ENCODE results near the gene JAK1.
"Not testable (repeated sequence)": the region's sequence is repeated elsewhere in the genome, so short reads cannot be mapped to it uniquely, and the experiment has no call there.

Gene JAK1

DNA sequence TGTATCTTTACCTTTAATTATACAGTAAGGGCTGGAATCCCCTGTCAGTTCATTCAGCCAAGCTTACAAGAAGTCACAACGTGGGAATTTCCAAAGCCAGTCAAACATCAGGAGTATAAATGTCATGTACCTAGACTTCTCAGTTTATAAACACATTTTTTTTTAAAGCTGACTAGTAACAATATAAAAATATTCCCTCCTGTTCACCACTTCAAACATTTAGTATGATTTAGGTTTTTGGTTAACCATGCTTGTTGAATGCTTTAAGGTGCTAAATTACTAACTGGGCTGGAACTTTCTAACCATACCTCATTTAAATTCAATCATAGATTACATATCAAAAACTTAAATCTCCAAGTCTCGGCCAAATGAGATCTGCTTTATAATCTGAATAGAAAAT, 44.0 kb downstream of the JAK1 start:
- no peak for DNase-seq (ENCODE audit: low read depth in 3 of 3)

GRCh38 chr1:64921771-64922170, 44.6 kb downstream of the JAK1 start:
- no peak for DNase-seq (ENCODE audit: low read depth in 3 of 3)

GRCh38 chr1:64920941-64921589, 45.3 kb downstream of the JAK1 start:
- no peak for DNase-seq (ENCODE audit: low read depth in 3 of 3)

DNA sequence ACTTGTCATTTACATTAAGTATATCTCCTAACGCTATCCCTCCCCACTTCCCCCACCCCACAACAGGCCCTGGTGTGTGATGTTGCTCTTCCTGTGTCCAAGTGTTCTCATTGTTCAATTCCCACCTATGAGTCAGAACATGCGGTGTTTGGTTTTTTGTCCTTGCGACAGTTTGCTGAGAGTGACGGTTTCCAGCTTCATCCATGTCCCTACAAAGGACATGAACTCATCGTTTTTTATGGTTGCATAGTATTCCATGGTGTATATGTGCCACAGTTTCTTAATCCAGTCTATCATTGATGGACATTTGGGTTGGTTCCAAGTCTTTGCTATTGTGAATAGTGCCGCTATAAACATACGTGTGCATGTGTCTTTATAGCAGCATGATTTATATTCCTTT, 47.2 kb downstream of the JAK1 start:
- DNase-seq (ENCODE audit: low read depth in 3 of 3): not testable (repeated sequence)

GRCh38 chr1:64917907-64918306, 48.4 kb downstream of the JAK1 start:
- DNase-seq (ENCODE audit: low read depth in 3 of 3): no peak

DNA sequence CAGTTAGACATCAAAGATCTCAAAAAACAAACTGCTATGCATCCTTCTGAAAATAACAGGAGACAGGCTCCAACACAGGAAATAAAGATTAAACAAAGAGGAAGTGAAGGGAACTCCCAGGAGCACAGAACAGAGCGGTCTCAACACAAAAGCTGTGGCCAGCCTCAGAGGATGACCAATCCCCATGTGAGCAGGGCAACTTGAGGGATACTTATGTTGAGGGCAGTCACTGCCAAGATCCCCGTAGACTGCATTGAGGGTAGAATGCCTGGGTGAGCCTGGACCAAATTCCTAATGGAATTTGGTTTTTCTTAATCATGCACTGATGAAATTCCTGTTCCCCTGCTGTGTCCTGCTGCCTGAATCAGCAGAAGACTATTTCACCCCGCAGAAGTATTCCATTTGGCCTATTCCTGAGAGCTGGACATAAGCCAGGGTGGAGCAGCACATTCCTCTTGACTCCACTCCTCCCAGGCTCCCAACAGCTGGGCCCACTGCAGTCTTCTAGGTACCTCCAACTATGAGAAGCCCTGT, 49.0 kb downstream of the JAK1 start:
- no peak for DNase-seq (ENCODE audit: low read depth in 3 of 3)

- no peak for DNase-seq (ENCODE audit: low read depth in 3 of 3)
Observed at GRCh38 chr1:64915381-64916274, 50.7 kb downstream of the JAK1 start.

- no peak for DNase-seq (ENCODE audit: low read depth in 3 of 3)
Observed at GRCh38 chr1:64913361-64914015, 52.9 kb downstream of the JAK1 start.

DNA sequence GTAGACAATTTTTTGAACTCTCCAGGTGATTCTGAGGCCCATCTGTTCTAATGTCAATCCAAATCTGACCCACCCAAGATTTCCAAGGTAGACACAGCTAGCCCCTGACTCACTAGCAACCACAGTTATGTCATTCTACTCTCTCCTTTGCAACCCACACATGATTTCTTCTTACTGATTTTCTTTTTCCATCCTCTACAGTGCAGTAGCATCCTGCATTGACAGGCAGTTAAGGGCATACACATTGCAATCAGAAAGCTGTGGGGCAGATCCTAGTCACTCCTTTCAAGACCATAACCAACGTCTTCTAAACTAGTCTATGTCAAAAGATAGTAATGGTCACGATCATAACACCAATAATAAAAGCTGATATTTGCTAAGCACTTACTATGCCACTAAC, 54.2 kb downstream of the JAK1 start:
- no peak for DNase-seq (ENCODE audit: low read depth in 3 of 3)

GRCh38 chr1:64911326-64911725, 55.0 kb downstream of the JAK1 start:
- DNase-seq (ENCODE audit: low read depth in 3 of 3): no peak

- no peak for DNase-seq (ENCODE audit: low read depth in 3 of 3)
Observed at GRCh38 chr1:64909031-64909430, 57.3 kb downstream of the JAK1 start.

- DNase-seq (ENCODE audit: low read depth in 3 of 3): no peak
Observed at GRCh38 chr1:64908575-64908974, 57.8 kb downstream of the JAK1 start.

GRCh38 chr1:64906447-64906846, 59.9 kb downstream of the JAK1 start:
- peak in 1 of 3 experiments; percentile 59 for DNase-seq (ENCODE audit: low read depth in 3 of 3)

DNA sequence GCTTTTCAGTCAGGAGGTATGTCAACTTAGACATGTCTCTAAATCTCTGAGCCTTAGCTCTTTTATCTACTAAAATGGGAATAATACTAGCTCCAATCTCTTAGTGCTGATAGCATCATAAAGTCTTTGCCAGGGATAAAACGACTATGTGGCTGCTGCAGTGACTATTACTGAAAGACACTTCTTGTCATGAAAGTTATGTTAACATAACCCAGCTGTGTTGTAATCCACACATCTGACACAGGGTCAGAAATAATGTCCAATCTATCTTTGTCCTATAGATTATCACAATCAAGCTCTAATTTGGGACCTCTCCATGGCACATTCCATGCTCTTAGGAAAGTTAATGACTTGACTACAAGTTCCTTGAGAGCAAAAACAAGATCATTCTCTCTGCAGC, 62.8 kb downstream of the JAK1 start:
- DNase-seq (ENCODE audit: low read depth in 3 of 3): no peak

GRCh38 chr1:64901663-64902062, 64.7 kb downstream of the JAK1 start:
- no peak for DNase-seq (ENCODE audit: low read depth in 3 of 3)

- DNase-seq (ENCODE audit: low read depth in 3 of 3): no peak
Observed at GRCh38 chr1:64900916-64901315, 65.4 kb downstream of the JAK1 start.

DNA sequence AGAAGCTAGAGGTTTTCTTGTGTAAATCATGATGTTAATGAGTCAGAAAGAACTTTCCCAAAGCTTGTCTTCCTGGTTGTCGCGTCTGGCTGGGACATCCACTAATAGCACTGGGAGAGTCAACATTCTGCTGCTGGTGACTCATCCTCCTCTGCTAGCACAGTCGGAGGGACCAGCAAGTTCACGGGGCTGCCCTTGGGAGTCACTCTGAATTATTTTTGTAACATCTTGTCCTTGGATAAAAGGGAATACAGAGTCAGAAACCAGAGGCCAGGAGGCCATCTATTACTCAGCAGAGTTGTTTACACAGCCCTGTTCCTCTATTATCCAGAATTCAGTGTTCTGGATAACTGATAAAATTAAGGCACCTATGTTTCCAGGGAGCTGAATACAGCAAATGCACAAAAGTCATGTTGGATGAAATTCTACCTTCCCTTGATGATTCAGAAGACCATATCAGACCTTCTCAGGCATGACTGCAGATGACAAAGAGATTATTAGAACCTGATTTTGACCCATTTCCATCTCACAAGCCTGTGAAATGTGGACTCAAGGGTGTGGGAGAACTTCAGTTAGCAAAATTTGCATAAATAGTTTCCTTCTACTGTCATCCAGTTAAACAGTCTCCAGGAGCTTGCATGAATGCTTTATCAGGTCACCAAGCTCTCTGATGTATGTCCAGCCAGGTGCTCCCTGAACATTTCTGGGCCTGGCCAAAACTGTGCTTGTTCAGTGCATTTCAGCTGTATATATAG, 68.1 kb downstream of the JAK1 start:
- peak in 1 of 3 experiments; percentile 27 for DNase-seq (ENCODE audit: low read depth in 3 of 3)

DNA sequence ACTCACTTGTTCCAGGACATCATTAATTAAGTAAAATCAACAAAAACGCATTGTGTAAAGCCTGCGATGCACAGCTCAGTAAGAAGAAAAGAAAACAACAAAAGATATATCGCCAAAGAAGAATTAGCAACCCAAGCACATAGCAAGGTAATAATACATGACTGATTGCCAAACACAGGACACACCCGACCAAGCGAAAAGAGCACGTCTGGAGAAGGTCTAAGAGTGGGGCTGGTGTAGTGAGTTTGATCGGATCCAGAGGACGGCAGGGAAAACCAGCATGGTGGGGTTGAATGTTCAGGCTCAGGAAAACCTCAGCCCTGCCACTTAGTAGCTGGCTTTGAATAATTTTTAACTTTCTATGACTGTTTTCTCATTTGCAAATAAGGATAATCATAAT, 69.8 kb downstream of the JAK1 start:
- no peak for DNase-seq (ENCODE audit: low read depth in 3 of 3)

DNA sequence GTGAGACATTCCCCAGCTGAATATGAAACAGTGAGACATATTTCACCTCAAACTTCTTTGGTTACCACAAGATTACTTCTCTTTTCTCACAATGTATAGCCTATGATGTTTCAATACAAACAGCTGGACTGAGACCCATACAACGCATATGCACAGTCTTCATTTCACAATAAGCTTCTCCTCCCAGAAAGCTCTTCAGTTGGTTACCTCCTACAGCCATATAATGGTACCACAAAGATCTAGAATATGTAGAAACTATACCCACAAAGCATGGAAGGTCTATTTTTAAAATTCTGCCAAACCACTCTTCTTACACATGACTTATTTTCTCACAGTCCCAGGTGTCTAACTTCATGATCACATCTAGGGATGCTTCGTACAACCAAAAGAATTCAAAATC, 70.8 kb downstream of the JAK1 start:
- DNase-seq (ENCODE audit: low read depth in 3 of 3): no peak

DNA sequence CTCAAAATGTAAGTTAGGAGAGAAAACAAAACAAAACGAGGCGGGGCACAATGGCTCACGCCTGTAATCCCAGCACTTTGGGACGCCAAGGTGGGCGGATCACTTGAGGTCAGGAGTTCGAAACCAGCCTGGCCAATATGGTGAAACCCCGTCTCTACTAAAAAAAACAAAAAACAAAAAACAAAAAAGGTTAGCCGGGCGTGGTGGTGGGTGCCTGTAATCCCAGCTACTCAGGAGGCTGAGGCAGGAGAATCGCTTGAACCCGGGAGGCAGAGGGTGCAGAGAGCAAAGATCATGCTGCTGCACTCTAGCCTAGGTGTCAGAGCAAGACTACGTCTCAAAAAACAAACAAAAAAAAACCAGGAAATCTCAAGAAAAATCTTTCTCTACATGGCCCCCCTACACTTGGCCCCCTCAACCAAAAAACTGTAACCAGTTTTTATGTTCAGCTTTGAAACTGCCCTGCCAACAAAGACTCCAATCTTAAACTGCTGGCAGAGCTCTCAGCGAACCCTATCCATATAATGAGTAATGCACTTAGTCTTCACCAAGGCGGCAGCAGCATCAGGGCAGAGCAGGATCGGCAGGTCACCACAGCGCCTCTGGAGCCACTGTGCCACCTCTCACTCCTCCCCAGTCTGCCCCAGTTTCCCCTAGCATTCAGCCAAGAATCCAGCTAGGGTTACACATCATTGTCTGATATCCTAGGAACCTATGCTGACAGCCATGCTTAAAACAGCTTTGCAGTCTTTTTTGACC, 71.7 kb downstream of the JAK1 start:
- DNase-seq (ENCODE audit: low read depth in 3 of 3): no peak

GRCh38 chr1:64893921-64894320, 72.4 kb downstream of the JAK1 start:
- DNase-seq (ENCODE audit: low read depth in 3 of 3): no peak

Data from stimulated activated CD4-positive, alpha-beta T cell treated with anti-CD3 and anti-CD28 coated beads, TNF-alpha, amount 100 ng/mL, for 24 hours (primary cell).